Smooth muscle cell (in vitro differentiated cells): Measurements from ENCODE around the gene UNC5B. TPM values are rescaled to one million over a fixed set of nuclear protein-coding genes. Genes with fewer than 3 reads are reported as not detected.
A peak's percentile ranks its signal among the peaks of the same experiment; 100 is the strongest.

Experiments used
- DNase-seq: peaks from one replicate; lab custom pipeline; 2025; ENCODE audit not compliant: unreplicated experiment; lab: John Stamatoyannopoulos, UW
- H2AFZ ChIP-seq: fragments of 200-600 bp; sonication (generic); 2 replicates; pipeline ENCODE4 v1.6.0; 2016; ENCODE audit warnings: antibody characterized with exemption, low read depth, mild to moderate bottlenecking
- H3F3A ChIP-seq: fragments of 200-600 bp; sonication (generic); 2 replicates; pipeline ENCODE4 v1.6.0; 2017; ENCODE audit warnings: antibody characterized with exemption, low read depth
- H3K27ac ChIP-seq: fragments of 200-600 bp; sonication (generic); 2 replicates; pipeline ENCODE4 v1.5.1; 2016; ENCODE audit warnings: low read depth, mild to moderate bottlenecking
- H3K27me3 ChIP-seq: fragments of 200-600 bp; sonication (generic); 2 replicates; pipeline ENCODE4 v1.6.1; 2016; ENCODE audit warnings: low read depth, mild to moderate bottlenecking
- H3K36me3 ChIP-seq: fragments of 200-600 bp; sonication (generic); 2 replicates; pipeline ENCODE4 v1.5.1; 2016; ENCODE audit warnings: low read depth
- H3K4me1 ChIP-seq: fragments of 200-600 bp; sonication (generic); 2 replicates; pipeline ENCODE4 v1.5.1; 2016; ENCODE audit warnings: low read depth
- H3K4me2 ChIP-seq: fragments of 200-600 bp; sonication (generic); 2 replicates; pipeline ENCODE4 v1.6.0; 2016; ENCODE audit warnings: mild to moderate bottlenecking
- H3K4me3 ChIP-seq: fragments of 200-600 bp; sonication (generic); 2 replicates; pipeline ENCODE4 v1.5.1; 2016; ENCODE audit warnings: mild to moderate bottlenecking
- H3K79me2 ChIP-seq: fragments of 200-600 bp; sonication (generic); 2 replicates; pipeline ENCODE4 v1.6.0; 2016; ENCODE audit warnings: low read depth, mild to moderate bottlenecking
- H3K9ac ChIP-seq: fragments of 200-600 bp; sonication (generic); 2 replicates; pipeline ENCODE4 v1.6.0; 2016; ENCODE audit warnings: low read depth
- H3K9me3 ChIP-seq: fragments of 200-600 bp; sonication (generic); replicated peaks from 2 replicates; pipeline ENCODE4 v1.5.1; 2016; ENCODE audit warnings: low read depth
- H4K20me1 ChIP-seq: fragments of 200-600 bp; sonication (generic); 2 replicates; pipeline ENCODE4 v1.6.0; 2016; ENCODE audit warnings: low read depth
- CTCF ChIP-seq: fragments of 200-600 bp; sonication (generic); IDR thresholded peaks from 2 replicates; pipeline ENCODE4 v1.5.1; 2017; ENCODE audit warnings: borderline replicate concordance, mild to moderate bottlenecking, antibody characterized with exemption; ENCODE audit not compliant: insufficient read depth, poor library complexity, severe bottlenecking
- WGBS: methylation state at CpG from one replicate; pipeline ENCODE4 v1.1.7; 2016; ENCODE audit warnings: low lambda C conversion rate; 5-methylcytosine and 5-hydroxymethylcytosine counted together
- polyA plus RNA-seq: library from polyadenylated mRNA; unstranded; fragments of >200 nt; fragmentation: Nextera tagmentation; extraction: Ambion mirVana; gene quantifications from 2 replicates; pipeline ENCODE4 v1.2.1, GENCODE V29; 2016
- total RNA-seq: library from RNA; depleted of rRNA; stranded (reverse); fragments of >200 nt; gene quantifications from 2 replicates; pipeline ENCODE4 v1.2.3, GENCODE V29; 2014

Gene UNC5B
- total and polyA plus RNA-seq, 2 experiments from 2014 or later: 89.6 to 142 TPM

DNA sequence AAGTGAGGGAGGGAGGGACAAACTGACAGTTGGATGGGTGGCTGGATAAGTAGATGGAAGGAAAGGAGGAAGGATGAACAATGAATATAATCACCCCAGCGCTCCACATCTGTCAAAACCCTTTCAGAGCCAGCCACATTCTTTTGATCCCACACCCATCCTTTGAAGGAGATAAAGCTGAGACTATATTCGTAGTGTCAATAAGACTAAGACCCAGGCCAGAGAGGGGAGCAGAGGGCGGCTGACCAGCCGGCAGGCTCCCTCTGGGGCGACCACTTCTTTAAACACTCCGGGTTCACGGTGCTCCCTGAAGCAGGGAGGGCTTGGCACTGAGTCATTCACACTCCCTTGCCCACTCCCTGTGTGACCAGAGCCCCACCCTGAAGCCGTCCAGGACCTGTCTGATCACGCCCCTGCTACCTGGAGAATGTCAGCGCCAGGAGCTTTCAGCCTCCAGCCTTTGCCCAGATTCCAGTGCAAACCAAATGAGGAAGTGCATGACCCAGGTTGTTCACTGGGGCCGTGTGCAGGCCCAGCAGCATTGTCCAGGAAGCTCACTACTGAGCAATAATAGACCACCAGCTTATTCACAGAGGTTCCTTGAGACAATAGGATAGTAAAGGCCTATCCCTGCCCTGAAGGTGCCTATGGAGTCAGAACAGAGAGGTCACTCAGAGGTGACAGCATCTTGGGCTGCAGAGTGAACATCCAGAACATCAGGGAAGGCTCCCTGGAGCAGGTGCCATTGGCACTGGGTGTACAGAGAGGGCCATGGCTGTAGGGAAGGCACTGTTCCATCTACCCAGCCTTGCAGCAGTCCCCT lies 34.4 kb downstream of the UNC5B start:
- 24% methylated on average over 11 of the region's 11 CpGs for WGBS
- no peaks in the 10 kb centered on the region for H3K36me3 ChIP-seq
- H3K79me2 ChIP-seq: peaks cover 95% of the 10 kb centered on the region
- H3K4me2 ChIP-seq: peak overlapping the region; percentile 42
- H3K9ac ChIP-seq: peak overlapping the region; percentile 60
- no peak overlapping the region for H3K4me3 ChIP-seq
- no peaks in the 10 kb centered on the region for H3K9me3 ChIP-seq
- no peak for TF ChIP-seq CTCF
- peaks cover 36% of the 10 kb centered on the region for H3K4me1 ChIP-seq
- H4K20me1 ChIP-seq: peaks cover 91% of the 10 kb centered on the region
- H3K27me3 ChIP-seq: no peaks in the 10 kb centered on the region
- H3K27ac ChIP-seq: peak overlapping the region; percentile 93
- H2AFZ ChIP-seq: no peak overlapping the region
- H3F3A ChIP-seq: peaks cover 53% of the 10 kb centered on the region
- DNase-seq: no peak

- Histone ChIP-seq H2AFZ (no peak overlapping the region), H3K9ac (no peak overlapping the region), H3K4me3 (no peak overlapping the region), H3K27me3 (no peaks in the 10 kb centered on the region), H3K79me2 (peaks cover 95% of the 10 kb centered on the region), H3K36me3 (no peaks in the 10 kb centered on the region), H4K20me1 (peaks cover 95% of the 10 kb centered on the region), H3K9me3 (no peaks in the 10 kb centered on the region), H3K4me1 (peaks cover 41% of the 10 kb centered on the region), H3K4me2 (no peak overlapping the region), H3F3A (peaks cover 50% of the 10 kb centered on the region), H3K27ac (peak overlapping the region; percentile 93)
- 84% methylated on average over 4 of the region's 4 CpGs for WGBS
- TF ChIP-seq CTCF: no peak
- no peak for DNase-seq
Measured at GRCh38 chr10:71247414-71247705, 35.0 kb downstream of the UNC5B start.

DNA sequence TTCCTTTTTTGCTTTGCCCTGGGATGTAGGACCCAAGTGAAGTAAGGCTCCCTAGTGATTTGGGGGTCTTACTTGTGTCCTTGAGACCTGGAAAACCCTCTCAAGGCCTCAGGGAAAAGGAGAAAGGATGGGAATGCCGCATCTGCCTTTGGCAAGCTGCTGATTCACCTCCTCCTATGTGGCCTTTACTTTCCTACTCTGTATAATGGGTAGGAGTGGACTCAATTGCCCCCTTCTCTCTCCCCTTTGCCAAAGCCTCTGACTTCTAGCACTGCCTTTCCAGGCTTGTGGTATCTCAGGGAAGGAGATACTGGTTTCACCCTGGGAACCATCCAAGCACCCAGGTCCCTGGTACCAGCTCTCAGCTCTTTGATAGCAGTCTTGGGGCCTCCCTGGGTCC lies 35.4 kb downstream of the UNC5B start:
- peaks cover 95% of the 10 kb centered on the region for H4K20me1 ChIP-seq
- no peaks in the 10 kb centered on the region for H3K27me3 ChIP-seq
- H3K4me2 ChIP-seq: no peak overlapping the region
- no peak for DNase-seq
- H3K9ac ChIP-seq: no peak overlapping the region
- H3K9me3 ChIP-seq: no peaks in the 10 kb centered on the region
- H3K27ac ChIP-seq: peak overlapping the region; percentile 93
- no peak overlapping the region for H2AFZ ChIP-seq
- no peak overlapping the region for H3K4me3 ChIP-seq
- no peaks in the 10 kb centered on the region for H3K36me3 ChIP-seq
- TF ChIP-seq CTCF: no peak
- peaks cover 48% of the 10 kb centered on the region for H3F3A ChIP-seq
- H3K79me2 ChIP-seq: peaks cover 95% of the 10 kb centered on the region
- peaks cover 44% of the 10 kb centered on the region for H3K4me1 ChIP-seq
- WGBS: 100% methylated on average over 1 of the region's 1 CpG

DNA sequence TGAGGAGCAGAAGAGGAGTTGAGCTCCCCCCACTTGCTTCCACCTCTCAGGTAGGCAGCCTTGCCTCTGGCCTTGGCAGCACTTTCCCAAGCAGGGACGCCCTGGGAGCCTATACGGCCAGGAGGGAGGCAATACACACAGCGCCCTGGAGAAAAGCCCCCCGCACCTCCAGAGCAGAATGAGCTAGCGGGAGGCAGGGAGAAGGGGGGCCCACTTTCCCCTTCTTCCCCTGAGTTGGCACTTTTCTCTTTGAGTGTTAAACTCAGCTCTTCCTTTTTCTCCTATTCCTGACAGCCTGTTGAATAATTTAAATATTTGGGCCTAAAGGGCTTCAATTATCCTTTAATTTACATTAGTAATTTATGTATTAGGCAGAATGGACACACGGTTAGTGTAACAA lies 35.8 kb downstream of the UNC5B start:
- peak overlapping the region; percentile 93 for H3K27ac ChIP-seq
- WGBS: 89% methylated on average over 6 of the region's 6 CpGs
- H3K36me3 ChIP-seq: no peaks in the 10 kb centered on the region
- H3K4me2 ChIP-seq: no peak overlapping the region
- DNase-seq: no peak
- H3K9me3 ChIP-seq: no peaks in the 10 kb centered on the region
- no peak overlapping the region for H2AFZ ChIP-seq
- H3K4me1 ChIP-seq: peaks cover 47% of the 10 kb centered on the region
- TF ChIP-seq CTCF: no peak
- H3K79me2 ChIP-seq: peaks cover 95% of the 10 kb centered on the region
- no peaks in the 10 kb centered on the region for H3K27me3 ChIP-seq
- H4K20me1 ChIP-seq: peaks cover 95% of the 10 kb centered on the region
- H3K9ac ChIP-seq: no peak overlapping the region
- H3F3A ChIP-seq: peaks cover 47% of the 10 kb centered on the region
- no peak overlapping the region for H3K4me3 ChIP-seq
